ENCODE measurements around the gene INTU.

DNA sequence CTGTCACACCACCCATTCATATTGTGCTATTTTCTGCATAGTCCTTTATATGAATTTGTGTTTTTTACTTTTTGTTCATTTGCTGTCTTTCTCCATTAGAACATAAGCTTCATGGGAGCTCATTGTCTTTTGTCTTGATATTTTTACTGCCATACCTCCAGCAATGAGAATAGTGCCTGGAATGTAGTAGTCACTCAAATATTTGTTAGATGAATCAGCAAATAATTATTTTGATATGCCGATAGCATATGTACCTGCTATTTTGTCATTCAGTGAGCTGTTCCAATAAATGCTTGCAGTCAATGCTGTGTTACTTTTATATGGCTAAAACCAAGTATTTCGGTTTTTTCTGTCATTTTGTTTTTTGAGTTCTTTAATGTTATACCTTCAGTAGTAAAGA, 53.9 kb downstream of the INTU start:
- TF ChIP-seq POLR2AphosphoS5 (IDR thresholded peaks at IDR 0.05) (no peak), CTCF (IDR thresholded peaks at IDR 0.05) (no peak), POLR2A (IDR thresholded peaks at IDR 0.05) (no peak)

All from breast epithelium (tissue), 3 donors.